Measurements from ENCODE around the gene CTXND1.

CTXND1 gene

DNA sequence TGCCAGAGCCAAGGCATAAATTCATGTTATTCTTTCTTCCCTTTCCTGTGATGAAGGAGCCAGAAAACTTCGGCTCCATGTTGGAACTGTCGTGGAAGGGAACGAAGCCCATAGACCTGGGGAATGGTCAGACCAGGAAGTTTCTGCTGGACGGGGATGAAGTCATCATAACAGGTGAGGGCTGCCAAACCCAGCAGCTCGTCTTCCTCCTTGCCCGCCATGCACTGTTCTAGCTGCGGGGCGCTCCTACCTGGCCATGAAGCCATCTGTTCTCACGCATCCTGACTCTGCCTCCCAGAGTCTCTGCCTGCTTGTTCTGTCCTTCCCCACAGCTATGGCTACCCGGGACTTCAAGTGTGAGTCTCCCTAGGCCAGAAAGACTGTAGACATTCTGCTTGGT, 71.0 kb downstream of the CTXND1 start:
- DNase-seq (ENCODE audit: low read depth, low spot score): no peak
- no peak overlapping the region for H3K4me3 ChIP-seq (ENCODE audit: low read depth, low read length)
- TF ChIP-seq, protein P1, sequence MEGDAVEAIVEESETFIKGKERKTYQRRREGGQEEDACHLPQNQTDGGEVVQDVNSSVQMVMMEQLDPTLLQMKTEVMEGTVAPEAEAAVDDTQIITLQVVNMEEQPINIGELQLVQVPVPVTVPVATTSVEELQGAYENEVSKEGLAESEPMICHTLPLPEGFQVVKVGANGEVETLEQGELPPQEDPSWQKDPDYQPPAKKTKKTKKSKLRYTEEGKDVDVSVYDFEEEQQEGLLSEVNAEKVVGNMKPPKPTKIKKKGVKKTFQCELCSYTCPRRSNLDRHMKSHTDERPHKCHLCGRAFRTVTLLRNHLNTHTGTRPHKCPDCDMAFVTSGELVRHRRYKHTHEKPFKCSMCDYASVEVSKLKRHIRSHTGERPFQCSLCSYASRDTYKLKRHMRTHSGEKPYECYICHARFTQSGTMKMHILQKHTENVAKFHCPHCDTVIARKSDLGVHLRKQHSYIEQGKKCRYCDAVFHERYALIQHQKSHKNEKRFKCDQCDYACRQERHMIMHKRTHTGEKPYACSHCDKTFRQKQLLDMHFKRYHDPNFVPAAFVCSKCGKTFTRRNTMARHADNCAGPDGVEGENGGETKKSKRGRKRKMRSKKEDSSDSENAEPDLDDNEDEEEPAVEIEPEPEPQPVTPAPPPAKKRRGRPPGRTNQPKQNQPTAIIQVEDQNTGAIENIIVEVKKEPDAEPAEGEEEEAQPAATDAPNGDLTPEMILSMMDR (IDR thresholded peaks at IDR 0.05; ENCODE audit: insufficient read depth, low read length, missing control alignments): no peak
- POLR2A ChIA-PET: no interaction called here
- CTCF ChIA-PET: interaction anchor here (1.1 to 2.4 kb wide), 3 partner anchors 8 to 20 kb away, joined by 3 to 11 read pairs (median 3); no protein-coding TSS in a partner anchor

DNA sequence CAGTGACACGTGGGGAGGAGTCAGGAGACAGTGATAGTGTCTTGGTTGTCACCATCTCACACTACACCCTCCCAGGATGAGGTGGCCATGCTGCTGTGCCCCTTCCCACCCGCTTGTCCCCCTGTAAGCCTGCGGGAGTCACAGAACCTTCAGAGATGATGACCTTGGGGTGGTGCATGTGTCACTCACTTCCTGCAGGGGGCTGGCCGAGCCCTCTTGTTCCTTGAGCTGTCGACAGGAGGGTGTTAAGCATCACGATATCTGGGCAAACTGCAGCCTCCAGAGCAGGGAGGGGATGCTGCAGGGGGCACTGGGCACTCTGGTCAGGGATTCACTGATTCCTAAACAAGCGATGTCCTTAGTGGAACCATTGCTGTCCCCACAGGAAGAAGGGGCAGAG, 71.5 kb downstream of the CTXND1 start:
- no peak overlapping the region for H3K4me3 ChIP-seq (ENCODE audit: low read depth, low read length)
- DNase-seq (ENCODE audit: low read depth, low spot score): no peak
- TF ChIP-seq, protein P1 (IDR thresholded peaks at IDR 0.05; ENCODE audit: insufficient read depth, low read length, missing control alignments): no peak
- ChIA-PET CTCF (interaction anchor here (1.4 to 2.4 kb wide), 2 partner anchors 8 to 12 kb away, joined by 3 to 11 read pairs; no protein-coding TSS in a partner anchor), POLR2A (no interaction called here)

DNA sequence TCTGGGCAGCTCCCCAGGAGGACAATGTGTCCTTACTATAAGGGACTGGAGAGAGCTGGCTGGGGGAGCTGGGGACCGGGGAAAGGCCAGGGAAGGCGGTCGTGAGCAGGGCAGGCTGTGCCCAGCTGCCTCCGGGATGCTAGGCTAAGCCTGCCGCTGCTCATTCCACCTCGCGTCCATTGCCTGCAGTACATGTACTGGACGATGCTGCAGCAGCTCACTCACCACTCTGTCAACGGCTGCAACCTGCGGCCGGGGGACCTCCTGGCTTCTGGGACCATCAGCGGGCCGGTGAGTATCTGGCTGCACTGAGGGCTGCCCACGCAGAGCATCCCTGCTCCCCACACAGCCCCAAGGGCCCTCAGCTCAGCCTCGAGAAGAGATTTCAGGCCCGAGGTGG, 72.1 kb downstream of the CTXND1 start:
- POLR2A ChIA-PET: no interaction called here
- CTCF ChIA-PET: interaction anchor here (1.6 kb wide), 1 partner anchor 8 kb away, joined by 3 read pairs; no protein-coding TSS in a partner anchor
- H3K4me3 ChIP-seq (ENCODE audit: low read depth, low read length): no peak overlapping the region
- no peak for DNase-seq (ENCODE audit: low read depth, low spot score)
- TF ChIP-seq, protein P1 (IDR thresholded peaks at IDR 0.05; ENCODE audit: insufficient read depth, low read length, missing control alignments): no peak

DNA sequence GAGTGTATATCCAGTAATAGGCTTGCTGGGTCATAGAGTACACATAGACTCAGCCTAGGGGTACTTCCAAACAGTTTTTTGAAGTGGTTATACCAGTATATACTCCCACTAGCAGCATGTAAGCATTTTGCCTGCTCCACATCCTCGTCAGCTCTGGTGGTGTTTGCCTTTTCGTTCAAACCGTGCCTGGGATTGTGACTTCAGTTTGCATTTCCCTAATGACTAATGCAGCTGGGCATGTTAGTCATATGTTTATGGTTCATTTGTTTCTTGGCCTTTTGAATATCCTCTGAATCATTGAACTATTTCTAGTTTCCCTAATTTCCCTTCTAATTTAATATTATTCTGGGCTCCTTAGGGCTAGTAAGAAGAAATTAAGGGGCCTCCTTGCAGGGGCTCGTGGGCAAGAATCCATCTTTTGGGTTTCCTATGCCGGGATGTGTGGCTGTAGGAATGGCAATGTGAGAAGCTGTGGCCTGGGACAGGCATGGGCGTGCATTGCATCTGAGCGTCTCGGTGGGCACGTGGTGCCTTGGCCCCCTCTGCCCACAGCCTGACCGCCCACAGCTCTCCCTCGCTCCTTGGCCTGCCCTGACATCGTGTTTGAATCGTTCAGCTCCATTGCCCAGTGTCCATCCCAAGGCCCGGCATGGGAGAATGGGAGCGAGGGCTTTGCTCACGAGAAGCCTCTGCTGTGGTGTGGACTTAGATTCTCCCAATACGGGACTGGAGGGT, 72.8 kb downstream of the CTXND1 start:
- ChIA-PET POLR2A (no interaction called here), CTCF (interaction anchor here (1.6 kb wide), 1 partner anchor 9 kb away, joined by 3 read pairs; no protein-coding TSS in a partner anchor)

DNA sequence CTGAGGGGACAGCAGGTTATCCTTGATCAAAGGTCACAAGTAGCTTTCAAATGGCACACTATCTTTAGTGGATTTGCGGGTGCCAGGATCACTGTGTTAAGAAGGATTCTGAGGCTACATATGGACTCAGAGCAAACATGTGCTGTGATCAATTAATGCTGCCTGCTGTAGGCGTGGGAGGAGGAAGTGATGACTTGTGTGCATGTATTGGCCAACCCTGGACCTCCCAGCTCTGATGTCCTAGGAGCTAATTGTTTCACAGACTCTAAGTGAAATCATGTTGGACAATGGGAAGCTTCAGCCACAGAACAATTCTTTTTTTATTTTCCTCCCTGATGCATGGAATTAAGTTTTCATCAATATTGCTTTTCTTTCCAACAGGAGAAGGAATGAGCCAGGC, 74.9 kb downstream of the CTXND1 start:
- DNase-seq (ENCODE audit: low read depth, low spot score): no peak
- H3K4me3 ChIP-seq (ENCODE audit: low read depth, low read length): no peak overlapping the region
- CTCF ChIA-PET: interaction anchor here (1.0 to 1.2 kb wide), 2 partner anchors 15 to 16 kb away, joined by 3 read pairs; no protein-coding TSS in a partner anchor
- TF ChIP-seq, protein P1 (IDR thresholded peaks at IDR 0.05; ENCODE audit: insufficient read depth, low read length, missing control alignments): no peak
- POLR2A ChIA-PET: no interaction called here

More for the DNA sequence above, 72.8 kb downstream of the CTXND1 start:
- DNase-seq (ENCODE audit: low read depth, low spot score): peak; percentile 59
- no peak overlapping the region for H3K4me3 ChIP-seq (ENCODE audit: low read depth, low read length)
- TF ChIP-seq, protein P1 (IDR thresholded peaks at IDR 0.05; ENCODE audit: insufficient read depth, low read length, missing control alignments): no peak

DNA sequence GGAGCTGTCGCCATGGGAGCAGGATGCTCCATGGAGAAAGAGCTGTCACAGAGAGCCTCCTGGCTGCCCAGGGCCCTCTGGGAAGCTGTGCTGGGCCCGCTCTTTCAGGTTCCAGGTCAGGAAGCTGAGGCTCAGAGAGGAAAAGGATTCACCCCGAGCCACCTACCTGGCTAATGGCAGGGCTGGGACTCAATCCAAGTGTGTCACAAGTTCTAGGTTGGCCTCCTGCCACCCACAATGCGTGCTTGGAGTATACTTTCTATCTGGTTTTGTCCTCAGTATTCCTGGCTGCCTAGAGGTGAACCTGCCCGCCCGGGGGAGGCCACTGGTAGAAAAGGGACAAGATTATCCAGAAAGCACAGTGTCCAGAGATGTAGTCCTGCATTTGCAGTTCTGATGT, 75.6 kb downstream of the CTXND1 start:
- no peak overlapping the region for H3K4me3 ChIP-seq (ENCODE audit: low read depth, low read length)
- TF ChIP-seq, protein P1 (IDR thresholded peaks at IDR 0.05; ENCODE audit: insufficient read depth, low read length, missing control alignments): no peak
- CTCF ChIA-PET: interaction anchor here (1.0 to 1.2 kb wide), 2 partner anchors 14 to 16 kb away, joined by 3 read pairs; no protein-coding TSS in a partner anchor
- no peak for DNase-seq (ENCODE audit: low read depth, low spot score)
- POLR2A ChIA-PET: no interaction called here

All from AG04449 (cell line).